ENCODE measurements around the gene PLXNA2. TPM values are rescaled to one million over a fixed set of nuclear protein-coding genes. Genes with fewer than 3 reads are reported as not detected.

Gene PLXNA2
- total and polyA plus RNA-seq, 2 of the 13 experiments (the other 11 are each of a cell fraction or from before 2014, with no cell fraction given) = 1.1 to 2.1 TPM

- no peaks in the 10 kb centered on the region for H4K20me1 ChIP-seq (ENCODE audit: insufficient read depth, low read length)
- ChIA-PET POLR2A (no interaction called here), CTCF (ENCODE audit: low intra/inter-chr PET ratio, low total read pairs) (no interaction called here)
- no peak overlapping the region for H3K4me3 ChIP-seq (replicated peaks in 1 of 3; ENCODE audit: insufficient read depth in 1 of 3, low read depth in 2 of 3, low read length in 3 of 3)
- intact Hi-C loops (cut with micrococcal nuclease; ENCODE audit: unreplicated experiment) (no loop called here), in situ Hi-C loops (cut with HindIII; ENCODE audit: extremely low pct_ligation_motif_present, low pct_unique_long_range_greater_than_20kb) (no loop called here)
- no peak overlapping the region for H3K9ac ChIP-seq (ENCODE audit: insufficient read depth, low read depth, low read length)
- no peaks in the 10 kb centered on the region for H3K36me3 ChIP-seq (replicated peaks in 1 of 2; ENCODE audit: control insufficient read depth in 1 of 2, insufficient read depth in 2 of 2, low read length in 2 of 2)
- no peaks in the 10 kb centered on the region for H3K9me3 ChIP-seq (ENCODE audit: low read length)
- FAIRE-seq (no peak), DNase-seq (ENCODE audit: low spot score) (peak; percentile 13), ATAC-seq (peak; percentile 96)
- peak; percentile 64 for TF ChIP-seq CTCF (CRISPR knock-in tag; IDR thresholded peaks at IDR 0.05)
- no peak for TF ChIP-seq ZNF800 (CRISPR knock-in tag; IDR thresholded peaks at IDR 0.05)
- TF ChIP-seq STAG1 (CRISPR knock-in tag; IDR thresholded peaks at IDR 0.05) = peak; percentile 60
- no TSS peak for BruUV-seq (replicated peaks)
- 0 out of 2 replicates have a peak, but pooled peaks cover 8% of the 10 kb centered on the region for H3K4me1 ChIP-seq (ENCODE audit: insufficient read depth, low read length)
- no peaks in the 10 kb centered on the region for H3K79me2 ChIP-seq (ENCODE audit: insufficient read depth, low read length)
- no CpG with 5 or more reads among the region's 2 CpGs for WGBS (ENCODE audit: low lambda C conversion rate)
- H3K27me3 ChIP-seq (ENCODE audit: control insufficient read depth in 1 of 2, insufficient read depth in 2 of 2, low read length in 2 of 2) = peaks cover 0 to 12% of the 10 kb centered on the region in 2 experiments; a peak in 1 of 5 replicates
- H2AFZ ChIP-seq (ENCODE audit: low read length) = no peak overlapping the region
- H3K27ac ChIP-seq (ENCODE audit: extremely low read length, insufficient read depth, low read length) = no peak overlapping the region
- no peak overlapping the region for H3K4me2 ChIP-seq (ENCODE audit: low read depth, low read length)
Measured at GRCh38 chr1:207981976-207982375, 262.2 kb downstream of the PLXNA2 start.

- Histone ChIP-seq H3K27ac (ENCODE audit: extremely low read length, insufficient read depth, low read length) (no peak overlapping the region), H3K4me3 (replicated peaks in 1 of 3; ENCODE audit: insufficient read depth in 1 of 3, low read depth in 2 of 3, low read length in 3 of 3) (no peak overlapping the region), H3K27me3 (ENCODE audit: control insufficient read depth in 1 of 2, insufficient read depth in 2 of 2, low read length in 2 of 2) (0 out of 5 replicates have a peak, but pooled peaks cover 0 to 4% of the 10 kb centered on the region in 2 experiments), H3K4me2 (ENCODE audit: low read depth, low read length) (no peak overlapping the region), H2AFZ (ENCODE audit: low read length) (no peak overlapping the region), H3K4me1 (ENCODE audit: insufficient read depth, low read length) (no peaks in the 10 kb centered on the region), H3K9ac (ENCODE audit: insufficient read depth, low read depth, low read length) (no peak overlapping the region), H3K9me3 (ENCODE audit: low read length) (no peaks in the 10 kb centered on the region), H4K20me1 (ENCODE audit: insufficient read depth, low read length) (no peaks in the 10 kb centered on the region), H3K79me2 (ENCODE audit: insufficient read depth, low read length) (no peaks in the 10 kb centered on the region), H3K36me3 (replicated peaks in 1 of 2; ENCODE audit: control insufficient read depth in 1 of 2, insufficient read depth in 2 of 2, low read length in 2 of 2) (no peaks in the 10 kb centered on the region)
- in situ Hi-C loops (cut with HindIII; ENCODE audit: extremely low pct_ligation_motif_present, low pct_unique_long_range_greater_than_20kb) = no loop called here
- POLR2A ChIA-PET = no interaction called here
- no TSS peak for BruUV-seq (replicated peaks)
- FAIRE-seq (no peak), DNase-seq (ENCODE audit: low spot score) (no peak), ATAC-seq (no peak)
- WGBS (ENCODE audit: low lambda C conversion rate) = 5% methylated on average over 4 of the region's 4 CpGs
- intact Hi-C loops (cut with micrococcal nuclease; ENCODE audit: unreplicated experiment) = no loop called here
- CTCF ChIA-PET (ENCODE audit: low intra/inter-chr PET ratio, low total read pairs) = no interaction called here
- no peak for TF ChIP-seq RFX1 (IDR thresholded peaks at IDR 0.05)
- TF ChIP-seq ZNF318 (CRISPR knock-in tag; IDR thresholded peaks at IDR 0.05) = no peak
- no peak for TF ChIP-seq TRIM24 (CRISPR knock-in tag; IDR thresholded peaks at IDR 0.05)
Measured at GRCh38 chr1:207978441-207978840, 265.7 kb downstream of the PLXNA2 start.

All from HepG2 (cell line).